Pancreas (tissue), 10 donors: ENCODE results near the gene SLU7. TPM values are rescaled to one million over a fixed set of nuclear protein-coding genes. Genes with fewer than 3 reads are reported as not detected.

ENCODE experiments used
- ATAC-seq, 4 donors: fragments of 200-7000 bp; cut with Tn5 transposase; one replicate each; pipeline versions ENCODE4 v1.8.0 to v1.9.1; 2020; ENCODE audit warnings: mild to moderate bottlenecking in 4 of 4, moderate library complexity in 4 of 4
- DNase-seq, 6 donors: peaks; one replicate each; pipeline ENCODE4 v3.0.0-alpha.2; 2020
- FAIRE-seq: peaks from 2 replicates; lab custom pipeline; 2012; peaks lifted over from hg19 to GRCh38; lab: Jason Lieb, UNC
- H3K27ac ChIP-seq, 4 donors: fragments of 200-600 bp; sonication (generic); 1 replicate in 3 of 4; 2 replicates in 1 of 4; pipeline versions ENCODE4 v1.5.0 to v1.8.0; 2020
- H3K27me3 ChIP-seq, 4 donors: fragments of 200-600 bp; one replicate each; pipeline ENCODE4 v1.8.0; 2021
- H3K36me3 ChIP-seq, 3 donors: fragments of 200-600 bp; sonication (generic) in 1 of 3; one replicate each; pipeline versions ENCODE4 v1.5.0 to v1.8.0; 2020 to 2021
- H3K4me1 ChIP-seq, 3 donors: fragments of 200-600 bp; one replicate each; pipeline ENCODE4 v1.8.0; 2021
- H3K4me3 ChIP-seq, 4 donors: fragments of 200-600 bp; sonication (generic) in 2 of 4; one replicate each; pipeline versions ENCODE4 v1.5.0 to v1.8.0; 2020 to 2021
- H3K9me3 ChIP-seq, 4 donors: fragments of 200-600 bp; one replicate each; pipeline ENCODE4 v1.8.0; 2021
- CTCF ChIP-seq, 4 donors: fragments of 200-600 bp; sonication (generic) in 3 of 4; IDR thresholded peaks; one replicate each; pipeline versions ENCODE4 v1.5.0 to v1.8.0; 2021; ENCODE audit warnings: antibody characterized with exemption in 4 of 4
- WGBS, 2 donors: extraction: QIAGEN DNeasy Blood & Tissue Kit; methylation state at CpG; one replicate each; pipeline ENCODE4 v1.1.7; 2013; 5-methylcytosine and 5-hydroxymethylcytosine counted together
- intact Hi-C, 3 donors: fragments of 100-400 bp; cut with DNase I; formaldehyde crosslinking; loops; one replicate each; pipeline versions ENCODE4 v1.11.1 to v1.14.2; 2022
- polyA plus RNA-seq, 2 donors: library from polyadenylated mRNA; stranded (reverse); fragments of 200-250 nt; gene quantifications; one replicate each; pipeline ENCODE4 v1.2.3, GENCODE V29; 2013
- total RNA-seq, 6 donors: library from RNA; stranded (reverse); fragmentation: NEBNext Ultra II Directional in 4 of 6; extraction: Animal tissue kit (Norgen Biotek cat#: 25700) in 4 of 6; gene quantifications; one replicate each; pipeline versions ENCODE4 v1.2.1 to v1.2.4, GENCODE V29; 2021 to 2023
- donor health status: healthy with polysubstance abuse.
- donor health status: DM: no; HTN: no; CAD: no; lungs with moderate emphysema.
- donor health status: DM: no; HTN: no; CAD: no.
- donor health status: control.
- donor health status: control.
- donor health status: Bipolar disorder and iron deficiency.
- donor health status: DM: yes; HTN: yes; CAD: no.
- donor health status: DM: no; HTN: no; CAD: no.
- donor health status: DM: no; HTN: no; CAD: no.
- donor health status: DM: yes; HTN: yes; CAD: no.

The SLU7 gene
- total and polyA plus RNA-seq, 8 donors: 12.3 to 24.6 (median 20.6) TPM

DNA sequence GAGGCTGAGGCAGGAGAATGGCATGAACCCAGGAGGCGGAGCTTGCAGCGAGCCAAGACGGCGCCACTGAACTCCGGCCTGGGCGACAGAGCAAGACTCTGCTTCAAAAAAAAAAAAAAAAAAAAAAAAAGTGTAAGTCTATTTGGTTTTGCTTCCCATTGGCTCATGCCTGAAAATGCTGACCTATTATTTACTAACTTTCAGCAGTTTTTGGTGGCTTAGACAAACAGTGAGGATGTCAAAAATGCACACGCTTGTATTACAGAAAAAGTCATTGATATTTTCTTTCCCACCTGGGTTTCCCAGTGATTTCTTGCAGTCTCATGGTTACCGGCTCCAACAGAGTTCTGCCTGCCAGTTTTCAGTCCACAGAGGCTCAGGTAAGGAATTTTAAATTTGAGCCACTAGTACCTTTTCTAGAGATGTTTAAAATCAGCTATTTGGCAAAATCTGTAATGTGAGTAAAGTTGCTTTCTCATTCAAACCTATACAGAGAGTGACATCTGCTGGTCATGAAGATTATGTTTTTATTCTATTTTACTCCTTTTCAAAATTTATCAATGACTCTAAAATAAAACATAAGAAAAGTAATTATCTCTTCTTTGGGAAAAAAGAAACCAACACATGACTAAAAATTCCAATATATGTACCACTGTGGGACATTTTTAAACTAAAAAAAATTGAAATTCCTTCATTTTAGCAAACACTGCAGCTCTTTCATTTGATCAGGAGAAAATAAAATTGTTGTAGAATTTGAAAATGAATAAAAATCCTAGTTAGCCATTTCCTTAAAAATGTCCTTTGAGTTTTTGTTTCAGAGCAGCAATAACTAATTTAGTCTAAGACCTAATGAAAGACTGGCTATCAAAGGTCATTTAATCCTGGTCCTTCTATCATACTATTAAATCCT is 27.8 kb downstream of the SLU7 start:
- Histone ChIP-seq H3K27ac (no peak overlapping the region), H3K9me3 (no peaks in the 10 kb centered on the region), H3K4me1 (no peaks in the 10 kb centered on the region), H3K36me3 (no peaks in the 10 kb centered on the region), H3K4me3 (no peak overlapping the region), H3K27me3 (no peaks in the 10 kb centered on the region)
- FAIRE-seq (peak; percentile 75), ATAC-seq (peak in 3 of 4 donors; percentile 20 to 60 (median 51)), DNase-seq (no peak)
- peak in 1 of 4 donors; percentile 10 for TF ChIP-seq CTCF (IDR thresholded peaks at IDR 0.05)
- WGBS, 2 donors: 75 to 81% methylated on average over 8 of the region's 8 CpGs
- intact Hi-C loops: no loop called here

- H3K9me3 ChIP-seq: no peaks in the 10 kb centered on the region
- no peaks in the 10 kb centered on the region for H3K4me1 ChIP-seq
- no peak overlapping the region for H3K4me3 ChIP-seq
- no peak for TF ChIP-seq CTCF (IDR thresholded peaks at IDR 0.05)
- no peaks in the 10 kb centered on the region for H3K36me3 ChIP-seq
- H3K27me3 ChIP-seq: no peaks in the 10 kb centered on the region
- 92 to 93% methylated on average over 1 of the region's 1 CpG for WGBS, 2 donors
- ATAC-seq (no peak), DNase-seq (no peak), FAIRE-seq (no peak)
- intact Hi-C loops: no loop called here
- no peak overlapping the region for H3K27ac ChIP-seq
Observed at GRCh38 chr5:160387445-160387844, 31.4 kb downstream of the SLU7 start.

DNA sequence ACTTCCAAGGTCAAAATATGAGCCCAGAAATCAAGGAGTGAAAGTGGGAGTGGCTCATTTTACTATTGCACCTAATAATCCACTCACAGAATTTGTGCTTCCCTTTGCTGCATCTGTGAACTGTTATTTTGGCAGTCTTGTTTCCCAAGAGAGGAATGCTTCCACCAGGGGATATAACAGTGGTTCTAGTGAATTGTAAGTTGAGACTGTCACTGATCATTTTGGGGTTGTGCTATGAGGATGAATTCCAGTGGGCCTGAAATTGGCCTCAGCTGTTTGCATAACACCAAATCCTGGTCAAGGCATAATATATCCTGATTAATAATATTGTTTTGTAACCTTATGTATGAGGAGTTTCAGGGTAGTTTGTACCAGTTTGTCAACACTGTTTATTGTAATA is 33.4 kb downstream of the SLU7 start:
- Histone ChIP-seq H3K4me1 (no peaks in the 10 kb centered on the region), H3K27ac (no peak overlapping the region), H3K27me3 (no peaks in the 10 kb centered on the region), H3K36me3 (no peaks in the 10 kb centered on the region), H3K4me3 (no peak overlapping the region), H3K9me3 (no peaks in the 10 kb centered on the region)
- ATAC-seq: no peak
- no peak for TF ChIP-seq CTCF (IDR thresholded peaks at IDR 0.05)
- no peak for FAIRE-seq
- intact Hi-C loops: no loop called here
- no peak for DNase-seq

- no peaks in the 10 kb centered on the region for H3K27me3 ChIP-seq
- no peak overlapping the region for H3K27ac ChIP-seq
- no peaks in the 10 kb centered on the region for H3K36me3 ChIP-seq
- no peak for FAIRE-seq
- intact Hi-C loops: no loop called here
- no peaks in the 10 kb centered on the region for H3K4me1 ChIP-seq
- no peak overlapping the region for H3K4me3 ChIP-seq
- TF ChIP-seq CTCF (IDR thresholded peaks at IDR 0.05): no peak
- ATAC-seq: no peak
- DNase-seq: no peak
- WGBS, 2 donors: 97 to 100% methylated on average over 1 of the region's 1 CpG
- no peaks in the 10 kb centered on the region for H3K9me3 ChIP-seq
Observed at GRCh38 chr5:160384681-160385080, 34.2 kb downstream of the SLU7 start.

DNA sequence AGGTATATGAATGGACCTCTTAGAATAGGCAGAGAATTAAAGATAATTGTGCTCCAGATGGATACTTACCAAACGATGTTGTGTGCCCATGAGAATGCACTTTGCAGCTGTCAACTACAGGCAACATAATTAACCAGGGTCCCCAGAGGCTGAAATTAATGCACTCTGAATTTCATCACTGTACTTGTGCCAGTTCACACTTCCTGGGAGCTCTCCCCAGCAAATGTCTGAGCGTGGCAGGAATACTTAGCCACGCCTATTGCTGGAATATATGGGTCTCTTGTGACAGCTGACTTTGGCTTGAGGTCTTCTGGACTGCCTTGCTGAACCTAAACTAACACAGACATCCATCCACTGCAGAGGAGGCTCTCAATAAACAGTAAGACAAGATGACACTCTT is 36.5 kb downstream of the SLU7 start:
- intact Hi-C loops: no loop called here
- ATAC-seq: no peak
- H3K4me1 ChIP-seq: no peaks in the 10 kb centered on the region
- H3K9me3 ChIP-seq: no peaks in the 10 kb centered on the region
- H3K27ac ChIP-seq: no peak overlapping the region
- 60 to 68% methylated on average over 3 of the region's 3 CpGs for WGBS, 2 donors
- no peak overlapping the region for H3K4me3 ChIP-seq
- no peaks in the 10 kb centered on the region for H3K36me3 ChIP-seq
- TF ChIP-seq CTCF (IDR thresholded peaks at IDR 0.05): no peak
- no peaks in the 10 kb centered on the region for H3K27me3 ChIP-seq
- DNase-seq: no peak
- no peak for FAIRE-seq
